NCI-H1930 (cell line): ENCODE data around the gene TRIM77.
"Not testable (repeated sequence)": the region's sequence is repeated elsewhere in the genome, so short reads cannot be mapped to it uniquely, and the experiment has no call there.

Source experiments
- DNase-seq, 2 experiments: peaks; one replicate each; lab custom pipeline; 2025; lab: John Stamatoyannopoulos, UW

TRIM77 gene

DNA sequence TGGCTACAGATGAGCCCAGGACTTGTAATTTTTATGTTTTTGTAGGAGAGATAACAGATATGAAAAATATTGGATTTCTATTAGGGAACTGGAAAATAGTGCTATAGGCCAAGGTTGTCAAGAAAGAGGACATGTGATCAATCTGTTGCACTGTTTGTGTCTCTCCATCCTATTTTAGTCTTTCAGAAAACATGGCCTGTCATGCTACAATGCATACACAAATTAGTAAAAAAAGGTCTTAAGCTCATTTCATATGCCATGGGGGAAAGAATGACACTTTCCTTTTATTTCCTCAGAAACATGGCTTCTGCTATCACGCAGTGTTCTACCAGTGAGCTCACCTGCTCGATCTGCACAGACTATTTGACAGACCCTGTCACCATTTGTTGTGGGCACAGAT lies at the start of gene TRIM77:
Gene TRIM77, plus strand, starts transcription at position 301 of the 400 bp plus-strand sequence. Its CDS starts 0 bp downstream, at position 301.
- not testable (repeated sequence) for DNase-seq

DNA sequence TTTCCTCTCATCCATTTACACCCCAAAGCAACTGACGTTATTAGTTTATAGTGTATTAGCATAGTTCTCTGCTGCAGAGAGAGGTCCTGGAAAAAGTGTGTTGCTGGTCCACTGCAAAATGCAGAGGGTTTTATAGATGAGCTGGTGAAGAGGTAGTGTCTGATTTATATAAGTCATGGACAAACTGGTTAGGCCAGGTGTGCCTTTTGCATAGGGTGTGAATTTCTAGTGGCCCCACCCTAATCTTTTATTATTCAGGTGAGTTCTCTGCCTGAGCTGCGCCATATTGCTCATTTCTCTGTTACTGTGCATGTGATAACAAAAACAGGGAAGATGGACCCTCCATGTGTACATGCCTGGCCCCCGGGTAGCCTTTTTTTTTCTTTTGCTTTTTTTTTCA lies 43.1 kb upstream of the TRIM77 start:
- DNase-seq, result no peak

DNA sequence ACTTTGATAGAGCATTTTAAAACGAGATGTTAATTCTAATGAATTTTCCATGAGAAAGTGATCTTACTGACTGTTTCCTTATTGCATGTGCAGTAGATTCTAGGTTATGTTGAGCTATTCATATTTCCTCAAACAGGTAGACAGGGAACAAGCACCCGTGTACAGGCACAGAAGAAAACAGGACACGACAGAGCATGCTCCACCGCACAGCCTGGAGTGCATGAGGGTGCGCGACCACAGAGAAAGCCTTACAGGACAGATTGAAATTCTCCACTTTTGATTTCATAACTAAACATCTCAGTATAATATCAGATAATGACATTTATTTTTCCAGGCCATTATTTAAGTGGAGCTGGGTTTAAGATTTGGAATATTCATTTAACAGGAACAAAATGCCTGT lies 41.9 kb upstream of the TRIM77 start:
- not testable (repeated sequence) for DNase-seq

GRCh38 chr11:89669586-89669985 lies 40.5 kb upstream of the TRIM77 start:
- DNase-seq, result not testable (repeated sequence)

DNA sequence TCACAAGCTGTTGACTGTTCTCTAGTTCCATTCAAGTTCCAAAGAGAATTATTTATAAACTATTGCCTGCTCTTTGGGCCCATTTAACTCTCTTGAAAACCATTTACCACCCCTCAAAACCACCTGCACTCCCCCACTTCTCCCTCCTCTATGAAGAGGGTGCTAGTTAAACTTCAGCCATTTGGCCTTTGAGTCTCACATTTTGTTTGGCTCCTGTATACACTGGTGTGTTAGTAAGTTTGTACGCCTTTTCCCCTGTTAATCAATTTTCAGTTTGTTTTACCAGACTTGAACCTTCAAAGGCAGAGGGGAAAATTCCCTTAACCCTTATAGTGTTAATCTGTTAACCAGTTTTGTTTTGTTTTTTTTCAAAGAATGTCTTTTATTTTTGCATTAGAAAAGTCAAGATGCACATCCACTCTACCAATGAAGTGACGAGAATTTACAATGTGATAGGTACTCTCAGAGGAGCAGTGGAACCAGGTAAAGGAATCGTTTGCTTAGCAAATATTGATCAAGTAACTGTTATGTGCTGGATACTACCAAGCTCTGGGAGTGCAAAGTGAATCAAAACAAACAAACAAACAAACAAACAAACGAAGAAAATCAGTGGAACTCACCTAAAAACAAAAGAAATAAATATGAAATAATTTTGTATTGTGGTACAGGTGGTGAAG lies 40.0 kb upstream of the TRIM77 start:
- DNase-seq, result not testable (repeated sequence)

DNA sequence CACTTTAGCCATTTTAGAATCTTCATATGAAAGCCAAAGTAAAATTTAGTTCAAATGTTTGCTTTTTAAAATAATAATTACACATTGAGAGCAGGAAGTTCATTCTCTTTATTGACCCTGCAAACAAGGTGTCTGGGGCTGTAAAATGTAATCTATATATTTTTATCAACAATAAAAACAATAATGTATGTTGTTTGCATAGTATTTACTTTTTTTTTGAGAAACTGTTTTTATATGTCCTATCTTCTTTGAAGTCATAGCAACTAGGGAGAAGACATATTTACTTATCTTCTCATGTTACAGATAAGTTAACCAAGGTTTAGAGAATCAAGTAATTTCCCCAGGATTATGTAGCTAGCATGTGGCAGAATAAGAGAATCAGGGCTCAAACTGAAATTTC lies 37.6 kb upstream of the TRIM77 start:
- DNase-seq, result not testable (repeated sequence)

- not testable (repeated sequence) for DNase-seq
Measured at GRCh38 chr11:89673380-89673779, 36.7 kb upstream of the TRIM77 start.

DNA sequence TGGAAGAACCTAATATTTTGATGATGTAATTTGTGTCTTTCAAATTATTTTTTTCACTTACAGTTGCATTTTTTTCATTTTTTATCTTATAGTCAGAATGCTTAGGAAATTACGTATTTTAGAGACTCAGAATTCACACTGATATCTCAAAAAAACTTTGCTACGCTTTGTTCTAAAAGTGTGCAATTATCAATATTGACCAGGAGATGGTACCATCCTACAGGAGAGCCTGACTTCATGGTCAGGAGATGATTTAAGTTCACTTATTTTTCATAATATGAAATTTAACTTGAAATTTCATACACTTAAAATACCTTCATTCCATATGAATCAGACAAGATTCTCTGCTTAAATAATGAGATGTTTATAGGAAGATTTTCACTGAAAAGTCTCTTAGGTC lies 34.7 kb upstream of the TRIM77 start:
- not testable (repeated sequence) for DNase-seq

GRCh38 chr11:89675948-89676347 lies 34.2 kb upstream of the TRIM77 start:
- DNase-seq, result not testable (repeated sequence)

GRCh38 chr11:89707080-89707479 lies 3.0 kb upstream of the TRIM77 start:
- not testable (repeated sequence) for DNase-seq

DNA sequence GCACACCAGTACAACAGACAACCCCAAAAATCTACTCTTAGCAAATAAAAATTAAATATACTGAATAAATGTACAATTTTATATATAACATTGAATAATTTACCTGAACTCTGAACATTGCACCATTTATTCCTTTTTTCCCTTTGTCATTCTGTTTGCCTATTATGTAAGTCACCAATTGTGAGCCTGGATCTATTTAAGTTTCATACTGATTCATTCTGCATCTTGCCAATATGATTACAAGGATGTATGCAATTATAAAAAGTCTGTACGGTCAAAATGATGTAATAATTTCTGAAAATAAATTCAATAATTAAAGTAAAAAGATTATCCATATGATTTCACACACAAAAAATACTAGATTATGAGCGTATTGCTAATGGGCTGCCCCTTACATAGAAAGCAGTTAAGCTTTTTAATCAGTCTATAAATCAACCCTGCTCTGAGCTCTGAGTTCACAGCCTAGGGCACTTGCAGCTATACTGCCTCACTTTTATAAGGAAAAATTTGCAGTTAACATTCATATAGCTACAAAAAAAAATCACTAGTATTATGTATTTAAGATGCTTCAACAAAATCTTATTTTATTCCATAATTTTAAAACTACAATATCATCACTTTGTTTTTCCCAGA lies 14.9 kb downstream of the TRIM77 start:
- not testable (repeated sequence) for DNase-seq

- not testable (repeated sequence) for DNase-seq
Measured at GRCh38 chr11:89730215-89730614, 20.1 kb downstream of the TRIM77 start.

- DNase-seq, result no peak
Measured at GRCh38 chr11:89736566-89736965, 26.5 kb downstream of the TRIM77 start.

GRCh38 chr11:89737116-89737515 lies 27.0 kb downstream of the TRIM77 start:
- DNase-seq, result no peak

GRCh38 chr11:89741406-89741805 lies 31.3 kb downstream of the TRIM77 start:
- DNase-seq, result not testable (repeated sequence)

DNA sequence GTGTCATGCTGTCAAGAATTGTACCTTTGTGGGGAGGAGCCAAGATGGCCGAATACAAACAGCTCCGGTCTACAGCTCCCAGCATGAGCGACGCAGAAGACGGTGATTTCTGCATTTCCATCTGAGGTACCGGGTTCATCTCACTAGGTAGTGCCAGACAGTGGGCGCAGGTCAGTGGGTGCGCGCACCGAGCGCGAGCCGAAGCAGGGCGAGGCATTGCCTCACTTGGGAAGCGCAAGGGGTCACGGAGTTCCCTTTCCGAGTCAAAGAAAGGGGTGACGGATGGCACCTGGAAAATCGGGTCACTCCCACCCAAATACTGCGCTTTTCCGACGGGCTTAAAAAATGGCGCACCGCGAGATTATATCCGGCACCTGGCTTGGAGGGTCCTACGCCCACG lies 34.1 kb downstream of the TRIM77 start:
- DNase-seq, result not testable (repeated sequence)

GRCh38 chr11:89750822-89751221 lies 40.7 kb downstream of the TRIM77 start:
- not testable (repeated sequence) for DNase-seq
